ENCODE data around the gene COL6A2. TPM values are rescaled to one million over a fixed set of nuclear protein-coding genes. Genes with fewer than 3 reads are reported as not detected.

Gene COL6A2
- total and polyA plus RNA-seq, 2 experiments from 2014 or later = 509 to 832 TPM

DNA sequence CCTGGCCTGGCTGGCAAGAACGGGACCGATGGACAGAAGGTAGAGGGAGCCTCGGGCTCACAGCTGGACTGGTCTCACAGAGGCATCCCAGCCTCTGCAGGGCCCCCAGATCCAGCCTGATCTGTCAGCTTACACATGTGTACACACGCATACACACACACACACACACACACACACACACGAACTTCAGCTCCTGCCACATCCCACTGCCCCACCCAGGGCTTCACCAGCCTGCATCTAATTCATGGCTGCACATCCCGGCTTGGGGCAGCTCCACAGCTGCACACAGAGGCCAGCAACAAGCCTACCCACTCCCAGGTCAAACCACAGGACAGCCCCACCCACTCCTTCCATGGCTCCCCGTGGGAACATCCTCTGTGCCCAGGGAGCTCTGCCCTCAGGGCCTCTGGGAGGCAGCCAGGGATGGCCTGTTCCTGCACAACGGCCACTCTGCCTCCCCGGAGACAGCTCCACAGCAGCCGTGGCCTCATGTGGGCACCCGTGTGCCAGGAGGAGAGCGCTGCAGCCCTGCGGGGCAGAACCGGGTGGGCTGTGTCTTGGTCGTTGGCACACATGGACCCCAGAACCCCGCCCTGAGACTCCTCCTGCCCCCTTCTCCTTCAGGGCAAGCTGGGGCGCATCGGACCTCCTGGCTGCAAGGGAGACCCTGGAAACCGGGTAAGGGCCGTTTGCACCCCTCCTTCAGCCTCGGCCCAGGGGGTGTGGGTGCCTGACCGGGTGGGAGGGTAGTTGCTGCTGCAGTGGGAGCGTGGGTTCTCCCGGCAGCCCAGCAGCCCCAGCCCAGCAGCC is 19.1 kb downstream of the COL6A2 start:
- H3K36me3 ChIP-seq (replicated peaks; ENCODE audit: insufficient read depth, low read depth) = no peaks in the 10 kb centered on the region
- no peaks in the 10 kb centered on the region for H3K4me1 ChIP-seq (ENCODE audit: insufficient read depth)
- peaks cover 6% of the 10 kb centered on the region for H3K79me2 ChIP-seq
- WGBS (ENCODE audit: low lambda C conversion rate, missing lambda C conversion rate) = 92% methylated on average over 22 of the region's 24 CpGs
- no peaks in the 10 kb centered on the region for H4K20me1 ChIP-seq (ENCODE audit: insufficient read depth, poor library complexity, severe bottlenecking)
- no peak overlapping the region for H3K27ac ChIP-seq
- no peaks in the 10 kb centered on the region for H3K9me2 ChIP-seq (replicated peaks; ENCODE audit: insufficient read depth)
- no peak overlapping the region for H3K4me2 ChIP-seq
- DNase-seq (ENCODE audit: low spot score) = no peak
- no peaks in the 10 kb centered on the region for H3K27me3 ChIP-seq
- H3K4me3 ChIP-seq = no peak overlapping the region
- no peak for TF ChIP-seq EZH2phosphoT487 (IDR thresholded peaks at IDR 0.05; ENCODE audit: low read depth, severe bottlenecking, unreplicated experiment)
- TF ChIP-seq EZH2 (IDR thresholded peaks at IDR 0.05; ENCODE audit: borderline replicate concordance) = no peak
- TF ChIP-seq, protein P1, sequence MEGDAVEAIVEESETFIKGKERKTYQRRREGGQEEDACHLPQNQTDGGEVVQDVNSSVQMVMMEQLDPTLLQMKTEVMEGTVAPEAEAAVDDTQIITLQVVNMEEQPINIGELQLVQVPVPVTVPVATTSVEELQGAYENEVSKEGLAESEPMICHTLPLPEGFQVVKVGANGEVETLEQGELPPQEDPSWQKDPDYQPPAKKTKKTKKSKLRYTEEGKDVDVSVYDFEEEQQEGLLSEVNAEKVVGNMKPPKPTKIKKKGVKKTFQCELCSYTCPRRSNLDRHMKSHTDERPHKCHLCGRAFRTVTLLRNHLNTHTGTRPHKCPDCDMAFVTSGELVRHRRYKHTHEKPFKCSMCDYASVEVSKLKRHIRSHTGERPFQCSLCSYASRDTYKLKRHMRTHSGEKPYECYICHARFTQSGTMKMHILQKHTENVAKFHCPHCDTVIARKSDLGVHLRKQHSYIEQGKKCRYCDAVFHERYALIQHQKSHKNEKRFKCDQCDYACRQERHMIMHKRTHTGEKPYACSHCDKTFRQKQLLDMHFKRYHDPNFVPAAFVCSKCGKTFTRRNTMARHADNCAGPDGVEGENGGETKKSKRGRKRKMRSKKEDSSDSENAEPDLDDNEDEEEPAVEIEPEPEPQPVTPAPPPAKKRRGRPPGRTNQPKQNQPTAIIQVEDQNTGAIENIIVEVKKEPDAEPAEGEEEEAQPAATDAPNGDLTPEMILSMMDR (IDR thresholded peaks at IDR 0.05; ENCODE audit: poor library complexity) = no peak
- no peaks in the 10 kb centered on the region for H3K9me3 ChIP-seq (ENCODE audit: low read depth)
- no peak overlapping the region for H2AFZ ChIP-seq

- TF ChIP-seq EZH2 (IDR thresholded peaks at IDR 0.05; ENCODE audit: borderline replicate concordance) (no peak), EZH2phosphoT487 (IDR thresholded peaks at IDR 0.05; ENCODE audit: low read depth, severe bottlenecking, unreplicated experiment) (no peak)
- TF ChIP-seq, protein P1 (IDR thresholded peaks at IDR 0.05; ENCODE audit: poor library complexity) = no peak
- Histone ChIP-seq H3K27ac (no peak overlapping the region), H3K9me2 (replicated peaks; ENCODE audit: insufficient read depth) (no peaks in the 10 kb centered on the region), H3K4me2 (no peak overlapping the region), H3K4me3 (no peak overlapping the region), H4K20me1 (ENCODE audit: insufficient read depth, poor library complexity, severe bottlenecking) (no peaks in the 10 kb centered on the region), H3K9me3 (ENCODE audit: low read depth) (no peaks in the 10 kb centered on the region), H2AFZ (no peak overlapping the region), H3K36me3 (replicated peaks; ENCODE audit: insufficient read depth, low read depth) (no peaks in the 10 kb centered on the region), H3K79me2 (peaks cover 6% of the 10 kb centered on the region), H3K27me3 (no peaks in the 10 kb centered on the region), H3K4me1 (ENCODE audit: insufficient read depth) (no peaks in the 10 kb centered on the region)
- no peak for DNase-seq (ENCODE audit: low spot score)
- WGBS (ENCODE audit: low lambda C conversion rate, missing lambda C conversion rate) = 96% methylated on average over 22 of the region's 29 CpGs
These were observed 19.8 kb downstream of the COL6A2 start for GRCh38 chr21:46117586-46118315.

DNA sequence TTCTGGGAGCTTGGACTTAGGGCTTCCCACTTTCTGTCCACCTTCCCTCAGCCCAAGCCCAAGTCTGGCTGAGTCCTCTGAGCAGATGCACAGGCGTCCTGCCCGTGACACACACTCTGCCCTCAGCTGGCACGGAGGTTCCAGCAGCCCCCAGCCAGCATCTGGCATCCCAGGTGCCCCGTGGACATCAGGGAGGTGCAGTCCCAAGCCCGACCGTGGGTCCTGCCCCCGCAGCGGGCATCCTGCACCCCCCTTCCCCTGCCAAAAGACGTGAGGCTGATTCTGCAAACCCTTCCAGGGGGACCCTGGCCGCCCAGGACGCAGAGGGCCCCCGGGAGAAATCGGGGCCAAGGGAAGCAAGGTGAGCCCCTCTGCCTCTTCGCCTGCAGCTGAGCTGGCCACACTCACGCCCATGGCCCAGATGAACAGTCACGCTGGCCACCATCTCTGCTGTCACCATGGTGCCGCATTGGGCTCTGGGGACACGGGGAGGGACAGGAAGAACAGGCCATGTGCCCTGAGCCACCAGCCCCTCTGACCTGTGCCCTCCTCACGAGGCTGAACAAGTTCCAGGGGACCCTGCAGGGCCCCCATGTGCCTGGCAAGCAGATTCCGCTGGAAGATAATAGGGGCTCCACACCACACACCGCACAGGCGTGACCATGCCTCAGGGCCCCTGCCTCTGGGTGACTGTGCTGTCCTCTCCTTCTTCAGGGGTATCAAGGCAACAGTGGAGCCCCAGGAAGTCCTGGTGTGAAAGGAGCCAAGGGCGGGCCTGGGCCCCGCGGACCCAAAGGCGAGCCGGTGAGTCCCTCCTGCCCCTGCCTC is 20.6 kb downstream of the COL6A2 start:
- Histone ChIP-seq H3K4me1 (ENCODE audit: insufficient read depth) (no peaks in the 10 kb centered on the region), H3K9me2 (replicated peaks; ENCODE audit: insufficient read depth) (no peaks in the 10 kb centered on the region), H4K20me1 (ENCODE audit: insufficient read depth, poor library complexity, severe bottlenecking) (no peaks in the 10 kb centered on the region), H3K9me3 (ENCODE audit: low read depth) (no peaks in the 10 kb centered on the region), H3K4me3 (no peak overlapping the region), H3K4me2 (no peak overlapping the region), H3K36me3 (replicated peaks; ENCODE audit: insufficient read depth, low read depth) (no peaks in the 10 kb centered on the region), H3K27ac (no peak overlapping the region), H2AFZ (no peak overlapping the region), H3K27me3 (no peaks in the 10 kb centered on the region), H3K79me2 (no peaks in the 10 kb centered on the region)
- TF ChIP-seq, protein P1 (IDR thresholded peaks at IDR 0.05; ENCODE audit: poor library complexity) = no peak
- TF ChIP-seq EZH2phosphoT487 (IDR thresholded peaks at IDR 0.05; ENCODE audit: low read depth, severe bottlenecking, unreplicated experiment) (no peak), EZH2 (IDR thresholded peaks at IDR 0.05; ENCODE audit: borderline replicate concordance) (no peak)
- WGBS (ENCODE audit: low lambda C conversion rate, missing lambda C conversion rate) = 97% methylated on average over 26 of the region's 27 CpGs
- no peak for DNase-seq (ENCODE audit: low spot score)
